Fibroblast of skin of left biceps (primary cell): ENCODE measurements around the gene ASB3.
"Not testable (repeated sequence)": the region's sequence is repeated elsewhere in the genome, so short reads cannot be mapped to it uniquely, and the experiment has no call there.

ENCODE experiments used
- DNase-seq, 2 experiments: peaks; one replicate each; pipeline ENCODE4 v3.0.0-alpha.2; 2013; ENCODE audit warnings: low read depth in 2 of 2

Gene ASB3

DNA sequence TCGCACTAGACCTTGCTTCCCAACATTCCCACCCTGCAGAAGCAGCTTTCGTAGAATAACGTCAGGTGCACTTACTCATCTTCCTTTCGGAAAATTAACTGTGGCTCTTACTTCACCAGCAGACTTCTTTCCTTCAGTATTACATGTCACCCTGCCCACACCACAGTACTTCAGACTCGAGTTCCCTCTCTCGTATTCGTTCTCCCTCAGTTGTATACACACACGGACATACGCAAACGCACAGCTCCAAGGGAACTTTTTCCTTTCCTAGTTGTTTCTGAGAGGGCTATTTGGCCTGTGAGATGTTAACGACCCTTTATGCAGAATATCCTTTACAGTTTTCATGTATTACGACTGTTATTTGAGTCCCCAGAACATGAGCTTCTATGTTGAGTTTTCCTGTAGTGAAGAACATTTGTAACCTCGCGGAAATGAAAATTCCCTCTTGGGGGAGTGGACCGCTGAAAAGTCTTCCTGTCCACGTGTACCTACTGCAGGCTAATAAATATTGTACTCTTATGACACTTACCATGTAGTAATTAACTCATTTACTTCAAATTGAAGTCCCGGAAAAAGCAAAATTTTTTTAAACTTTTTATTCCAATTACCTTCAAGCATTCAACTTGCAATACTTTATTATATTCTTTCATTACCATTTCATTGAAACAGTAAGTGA is 999 bp upstream of the ASB3 start:
- no peak for DNase-seq

DNA sequence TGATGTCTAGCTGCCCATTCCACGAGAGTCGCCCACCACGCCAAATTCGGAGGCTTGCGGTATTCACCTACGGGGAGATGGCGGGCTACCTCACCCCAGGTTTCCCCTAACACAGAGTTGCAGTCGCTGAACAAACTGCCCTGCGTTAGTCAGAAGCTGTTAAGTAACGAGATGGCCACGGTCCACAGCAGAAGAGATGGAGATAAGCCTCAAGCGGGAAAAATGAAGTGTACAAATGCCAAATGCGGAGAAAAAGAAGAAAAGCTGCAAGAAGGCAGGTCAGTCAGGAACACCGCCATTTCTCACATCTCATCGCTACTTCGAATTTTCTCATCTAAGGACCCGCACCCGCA is 425 bp downstream of the ASB3 start:
- peak in 1 of 2 experiments; percentile 7 for DNase-seq

DNA sequence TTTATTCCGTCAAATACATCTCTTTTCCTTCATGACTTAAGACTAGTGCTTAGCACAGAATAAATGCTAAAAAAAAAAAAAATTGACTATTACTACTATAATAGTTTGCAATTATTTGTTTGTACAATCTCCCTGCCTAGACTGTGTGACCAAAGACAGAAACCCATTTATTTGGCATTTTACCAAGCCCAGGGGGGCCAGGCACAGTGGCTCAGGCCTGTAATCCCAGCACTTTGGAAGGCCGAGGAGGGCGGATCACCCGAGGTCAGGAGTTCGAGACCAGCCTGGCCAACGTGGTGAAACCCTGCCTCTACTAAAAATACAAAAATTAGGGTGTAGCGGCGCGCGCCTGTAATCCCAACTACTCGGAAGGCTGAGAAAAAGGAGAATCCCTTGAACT is 1.4 kb downstream of the ASB3 start:
- DNase-seq: no peak

- no peak for DNase-seq
These were observed 2.3 kb downstream of the ASB3 start for GRCh38 chr2:53784436-53784835.

DNA sequence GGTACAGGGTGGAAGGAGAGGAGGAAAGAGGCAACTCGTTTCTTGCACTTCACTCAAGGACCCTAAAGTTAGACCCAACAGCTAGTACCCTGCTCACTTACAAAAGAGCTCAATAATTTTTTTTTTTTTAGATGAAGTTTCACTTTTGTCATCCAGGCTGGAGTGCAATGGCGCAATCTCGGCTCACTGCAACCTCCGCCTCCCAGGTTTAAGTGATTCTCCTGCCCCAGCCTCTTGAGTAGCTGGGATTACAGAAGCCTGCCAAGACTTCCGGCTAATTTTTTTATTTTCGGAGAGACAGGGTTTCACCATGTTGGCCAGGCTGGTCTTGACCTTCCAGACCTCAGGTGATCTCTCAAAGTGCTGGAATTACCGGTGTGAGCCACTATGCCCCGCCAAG is 4.1 kb downstream of the ASB3 start:
- no peak for DNase-seq

- DNase-seq: no peak
These were observed 6.7 kb downstream of the ASB3 start for GRCh38 chr2:53780056-53780455.

- DNase-seq: no peak
These were observed 8.1 kb downstream of the ASB3 start for GRCh38 chr2:53778536-53779162.

- DNase-seq: no peak
These were observed 9.6 kb downstream of the ASB3 start for GRCh38 chr2:53777134-53777533.

GRCh38 chr2:53770264-53770663 is 16.5 kb downstream of the ASB3 start:
- no peak for DNase-seq

- no peak for DNase-seq
These were observed 17.3 kb downstream of the ASB3 start for GRCh38 chr2:53769318-53769945.

- no peak for DNase-seq
These were observed 18.6 kb downstream of the ASB3 start for GRCh38 chr2:53768242-53768542.

DNA sequence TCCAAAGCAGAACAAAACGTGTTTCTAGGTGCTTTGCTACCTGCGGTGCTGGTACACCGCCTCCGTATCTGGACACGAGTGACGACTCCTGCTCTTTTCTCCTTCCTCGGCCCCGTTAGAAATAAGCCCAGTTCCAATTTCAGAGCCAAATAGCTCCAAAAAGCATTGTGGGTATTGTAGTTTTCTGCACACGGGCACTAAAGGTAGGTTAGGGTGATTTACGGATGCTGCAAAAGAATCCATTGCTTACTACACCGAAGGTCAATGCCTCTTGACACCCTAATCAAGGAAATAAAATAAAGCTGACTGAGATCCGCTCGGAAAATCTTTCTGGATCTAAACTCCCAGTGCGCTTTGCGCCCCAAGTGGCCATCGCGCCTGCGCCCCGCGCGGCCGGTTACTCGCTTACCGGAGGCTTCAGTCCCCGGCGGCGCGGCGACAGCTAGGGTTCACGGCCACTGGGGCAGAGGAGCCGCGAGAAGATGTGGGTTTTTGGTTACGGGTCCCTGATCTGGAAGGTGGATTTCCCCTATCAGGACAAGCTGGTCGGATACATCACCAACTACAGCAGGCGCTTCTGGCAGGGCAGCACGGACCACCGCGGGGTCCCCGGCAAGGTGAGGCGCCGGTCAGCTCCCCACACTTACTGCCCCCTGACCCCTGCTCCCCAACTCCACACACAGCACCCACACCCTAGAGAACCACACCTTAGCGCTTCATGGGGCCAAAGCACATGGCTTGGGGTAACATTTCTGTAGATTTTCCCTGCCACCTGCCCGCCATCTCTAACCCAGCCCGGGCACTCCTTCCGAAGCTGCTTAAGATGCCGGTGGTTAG is 19.1 kb downstream of the ASB3 start, which contains the start of gene CHAC2:
TSS of gene CHAC2 (plus strand) at position 400 of the 837 bp plus-strand sequence. CDS start at position 483, 83 bp downstream.
- no peak for DNase-seq

GRCh38 chr2:53765767-53766166 is 21.0 kb downstream of the ASB3 start:
- DNase-seq: no peak

- DNase-seq: not testable (repeated sequence)
These were observed 29.5 kb downstream of the ASB3 start for GRCh38 chr2:53757206-53757605.

- no peak for DNase-seq
These were observed 30.1 kb downstream of the ASB3 start for GRCh38 chr2:53756644-53757043.

DNA sequence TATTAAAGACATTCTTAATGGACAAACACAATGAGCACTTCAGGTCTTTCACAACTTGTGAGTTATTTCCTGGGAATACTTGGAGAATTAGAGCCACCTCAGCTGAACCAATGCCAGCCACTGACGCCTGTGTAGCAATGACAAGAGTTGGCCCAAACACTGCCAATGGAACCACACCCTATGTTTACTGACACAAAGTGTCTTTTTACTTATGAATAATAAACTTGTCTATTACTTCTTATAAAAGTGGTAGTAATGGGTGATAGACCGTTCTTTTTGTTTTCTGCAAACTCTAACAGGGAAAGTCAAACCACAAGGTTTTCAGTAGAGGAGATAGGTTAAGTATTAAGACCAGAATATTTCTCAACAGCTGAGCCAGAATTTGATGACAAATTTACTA is 31.6 kb downstream of the ASB3 start:
- no peak for DNase-seq

- no peak for DNase-seq
These were observed 33.7 kb downstream of the ASB3 start for GRCh38 chr2:53753041-53753440.

DNA sequence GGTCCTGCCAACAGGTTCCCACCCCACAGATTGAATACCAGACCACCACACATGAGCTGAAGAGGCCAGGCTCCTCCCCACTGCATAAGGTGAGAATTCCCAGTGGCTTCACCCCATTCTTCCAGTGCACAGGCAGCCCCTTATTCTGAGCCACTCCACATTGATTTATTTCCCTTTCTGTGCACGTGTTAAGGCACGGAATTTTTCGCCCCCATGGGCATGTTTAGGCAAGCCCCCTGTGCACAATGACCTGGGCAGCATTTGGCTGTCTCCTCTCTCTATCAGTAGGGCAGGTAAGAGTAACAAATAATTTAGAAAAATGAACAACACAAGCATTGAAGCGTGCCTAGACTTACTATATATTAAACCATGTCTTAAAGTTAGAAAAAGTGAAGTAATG is 34.4 kb downstream of the ASB3 start:
- DNase-seq: no peak

DNA sequence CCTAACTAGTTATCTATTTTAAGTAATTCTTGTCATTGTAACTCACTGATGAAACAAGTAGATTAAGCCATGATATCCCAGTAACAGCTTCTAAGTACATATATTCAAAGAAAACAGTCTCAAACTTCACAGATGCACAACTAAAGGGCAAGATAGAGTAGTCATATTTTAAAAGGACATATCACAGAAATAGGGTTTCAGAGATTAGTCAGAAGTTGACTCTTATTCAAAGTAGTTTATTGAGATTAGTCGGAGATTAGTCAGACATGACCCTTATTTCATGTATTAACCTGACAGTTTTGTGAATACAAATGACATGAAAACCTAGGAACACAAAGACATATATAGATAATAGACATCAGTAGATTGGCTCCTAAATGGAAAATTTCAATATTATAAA is 35.0 kb downstream of the ASB3 start:
- no peak for DNase-seq

- DNase-seq: no peak
These were observed 36.5 kb downstream of the ASB3 start for GRCh38 chr2:53750041-53750768.

DNA sequence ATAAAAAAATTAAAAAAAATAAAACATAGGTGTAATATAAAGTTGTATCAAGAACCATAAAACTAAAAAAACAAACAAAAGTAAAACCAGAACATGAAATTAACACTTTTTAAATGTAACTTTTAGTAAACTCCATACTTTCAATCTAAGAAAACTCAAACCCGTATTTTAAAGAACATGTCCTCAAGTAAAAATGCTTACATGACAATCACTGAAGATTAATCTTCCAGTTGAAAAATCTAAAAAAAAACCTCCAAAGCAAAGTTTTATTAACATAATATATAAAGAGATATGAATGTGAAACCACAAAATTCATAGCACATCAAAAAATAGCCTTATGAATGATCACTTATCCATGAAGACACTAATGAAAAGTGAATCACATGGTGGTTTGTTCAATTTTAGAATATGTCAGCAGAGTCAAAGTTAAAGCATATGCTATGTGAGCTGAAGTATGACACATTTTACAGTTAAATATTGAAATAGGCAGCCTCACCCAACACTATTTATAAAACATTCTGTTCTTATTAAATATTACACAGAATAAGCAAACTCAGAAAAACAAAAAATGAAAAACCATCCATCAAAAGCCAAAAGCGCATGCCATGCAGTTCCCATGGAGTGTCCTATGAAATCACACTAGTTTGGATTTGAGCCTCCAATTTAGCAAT is 42.2 kb downstream of the ASB3 start:
- DNase-seq: peak in 1 of 2 experiments; percentile 5
